Smooth muscle cell of bladder (primary cell): ENCODE data around the gene RBM7. TPM values are rescaled to one million over a fixed set of nuclear protein-coding genes. Genes with fewer than 3 reads are reported as not detected.

Experiments
- total RNA-seq: library from RNA; depleted of rRNA; stranded (reverse); fragments of >200 nt; gene quantifications from 2 replicates; pipeline ENCODE4 v1.2.3, GENCODE V29; 2014

RBM7 gene
- 66.6 and 78.1 TPM in 2 replicates for total RNA-seq

DNA sequence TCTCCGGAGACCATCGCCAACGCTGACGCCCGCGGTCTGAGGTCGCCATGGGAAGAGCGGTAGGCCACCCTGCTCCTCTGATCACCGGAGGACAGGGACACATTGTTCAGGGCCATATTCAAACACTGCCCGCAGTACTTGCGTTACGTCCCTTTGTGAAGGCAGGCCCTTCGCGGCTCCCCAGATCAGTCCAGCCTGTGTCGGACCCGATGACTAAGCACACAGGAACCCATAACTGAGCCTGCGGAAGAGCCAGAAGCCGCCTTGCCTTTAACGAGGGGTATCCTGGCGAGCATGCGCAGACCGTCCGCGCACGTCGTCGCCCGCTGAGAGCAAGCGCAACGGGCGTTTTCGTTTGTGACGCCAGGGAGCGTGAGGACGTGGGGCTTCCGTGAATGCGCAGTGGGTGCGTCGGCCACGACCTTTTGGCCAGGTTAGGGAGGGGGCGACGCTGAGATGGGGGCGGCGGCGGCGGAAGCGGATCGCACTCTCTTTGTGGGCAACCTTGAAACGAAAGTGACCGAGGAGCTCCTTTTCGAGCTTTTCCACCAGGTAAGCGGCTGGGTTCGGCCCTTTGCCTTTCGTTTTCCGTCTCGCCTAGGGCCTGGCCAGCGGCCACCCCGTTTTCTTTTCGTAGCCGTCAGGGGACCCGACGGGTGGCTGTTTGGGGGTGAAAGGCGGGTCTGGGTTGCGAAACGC lies at the start of gene RBM7, which contains the start of gene C11orf71:
Gene RBM7, plus strand, starts transcription at position 451 of the 699 bp plus-strand sequence. Its CDS starts 6 bp downstream, at position 457.
Gene C11orf71, minus strand, starts transcription at position 296 of the 699 bp plus-strand sequence. Its CDS starts 180 bp downstream, at position 116.

DNA sequence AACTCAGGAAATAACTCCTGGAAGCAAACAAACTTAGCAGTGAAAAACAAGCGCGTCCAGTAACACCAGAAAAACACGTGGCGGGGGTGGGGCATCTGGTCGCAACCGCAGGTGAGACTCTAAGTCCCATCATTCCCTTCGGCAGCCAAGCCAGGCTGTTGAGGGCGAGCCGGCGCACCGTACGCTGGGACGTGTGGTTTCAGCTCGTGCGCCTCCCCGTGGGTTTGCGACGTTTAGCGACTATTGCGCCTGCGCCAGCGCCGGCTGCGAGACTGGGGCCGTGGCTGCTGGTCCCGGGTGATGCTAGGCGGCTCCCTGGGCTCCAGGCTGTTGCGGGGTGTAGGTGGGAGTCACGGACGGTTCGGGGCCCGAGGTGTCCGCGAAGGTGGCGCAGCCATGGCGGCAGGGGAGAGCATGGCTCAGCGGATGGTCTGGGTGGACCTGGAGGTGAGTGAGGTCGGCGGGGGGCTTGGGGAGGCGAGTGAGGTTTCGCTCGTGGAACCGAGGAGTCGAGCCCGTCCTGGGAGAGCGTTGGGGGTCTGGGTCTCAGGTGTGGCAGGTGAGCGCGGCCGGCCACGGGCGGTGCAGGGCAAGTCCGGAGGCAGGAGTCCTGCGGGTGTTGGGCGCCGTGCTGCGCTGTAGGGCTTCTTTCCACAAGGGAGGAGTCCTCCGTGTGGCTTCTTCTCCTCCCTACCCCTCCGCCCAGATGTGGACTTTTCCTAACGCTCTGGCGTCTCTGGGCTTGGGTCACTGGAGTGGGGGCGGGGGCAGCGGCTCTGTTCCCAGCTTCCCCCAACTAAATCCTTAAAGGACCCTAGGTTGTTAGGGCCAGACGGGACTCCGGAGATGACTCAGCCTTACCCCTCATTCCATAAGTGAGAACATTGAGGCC lies 39.0 kb downstream of the RBM7 start, which contains the start of gene REXO2:
Gene REXO2, plus strand, starts transcription at position 239 of the 892 bp plus-strand sequence. Its CDS starts 62 bp downstream, at position 301.

Other genes starting within 250 kb of the RBM7 start
- 1,567 and 1,637 TPM in 2 replicates for gene NNMT, start 104.3 kb upstream of the RBM7 start, total RNA-seq
- gene C11orf71, start 155 bp upstream of the RBM7 start, total RNA-seq, result 5.1 and 6.5 TPM in 2 replicates
- 376 and 603 TPM in 2 replicates for gene REXO2, start 38.8 kb downstream of the RBM7 start, total RNA-seq
- 0.09 TPM in 1 of 2 replicates, not detected in the other for gene NXPE1, start 159.2 kb downstream of the RBM7 start, total RNA-seq
- not detected in 2 replicates for gene NXPE4, start 195.1 kb downstream of the RBM7 start, total RNA-seq